Ovary (tissue), 9 donors: ENCODE results near the gene PROSER3. TPM values are rescaled to one million over a fixed set of nuclear protein-coding genes. Genes with fewer than 3 reads are reported as not detected.

Source experiments
- DNase-seq, 5 donors: peaks; one replicate each; pipeline ENCODE4 v3.0.0-alpha.2; 2019 to 2020
- H3K27ac ChIP-seq, 2 donors: fragments of 200-600 bp; one replicate each; pipeline versions ENCODE4 v1.5.1 to v1.8.0; 2019 to 2022
- H3K27me3 ChIP-seq: fragments of 200-600 bp; one replicate; pipeline ENCODE4 v1.8.0; 2022
- H3K36me3 ChIP-seq: fragments of 200-600 bp; sonication (generic); one replicate; pipeline ENCODE4 v1.5.1; 2019
- H3K4me1 ChIP-seq: one replicate; pipeline ENCODE4 v1.8.1; 2013; ENCODE audit warnings: mild to moderate bottlenecking, moderate library complexity; ENCODE audit not compliant: insufficient read depth
- H3K4me3 ChIP-seq: fragments of 200-600 bp; sonication (generic); one replicate; pipeline ENCODE4 v1.5.1; 2017
- H3K9me3 ChIP-seq, 2 donors: fragments of 200-600 bp in 1 of 2; sonication (generic) in 1 of 2; one replicate each; pipeline versions ENCODE4 v1.5.1 to v1.8.1; 2013 to 2019; ENCODE audit warnings: mild to moderate bottlenecking in 1 of 2, moderate library complexity in 1 of 2
- CTCF ChIP-seq, 3 donors: fragments of 450-650 bp in 2 of 3; fragments of 200-600 bp in 1 of 3; IDR thresholded peaks; one replicate each; pipeline versions ENCODE4 v1.5.1 to v1.8.0; 2016 to 2022; ENCODE audit warnings: antibody characterized with exemption in 3 of 3, mild to moderate bottlenecking in 1 of 3
- EP300 ChIP-seq: sonication (generic); formaldehyde crosslinking; IDR thresholded peaks from one replicate; pipeline ENCODE4 v1.6.1; 2017; ENCODE audit warnings: antibody characterized with exemption
- POLR2A ChIP-seq: fragments of 450-650 bp; IDR thresholded peaks from one replicate; pipeline ENCODE4 v1.6.1; 2017; ENCODE audit warnings: antibody characterized with exemption, mild to moderate bottlenecking, moderate library complexity
- WGBS, 3 donors: extraction: QIAGEN DNeasy Blood & Tissue Kit in 1 of 3; methylation state at CpG; one replicate each; pipeline versions ENCODE4 v1.1.5 to v1.1.7; 2013 to 2017; 5-methylcytosine and 5-hydroxymethylcytosine counted together
- intact Hi-C, 4 donors: fragments of 100-400 bp; cut with DNase I; formaldehyde crosslinking; loops; one replicate each; pipeline versions ENCODE4 v1.11.0 to v1.15.1; 2022 to 2023
- polyA plus RNA-seq, 2 donors: library from polyadenylated mRNA; stranded (reverse); fragments of 200-250 nt in 1 of 2; fragments of 350-450 nt in 1 of 2; fragmentation: Illumina TruSeq in 1 of 2; extraction: RNeasy Lipid Tissue Mini Kit (QIAGEN cat#74804) in 1 of 2; gene quantifications; one replicate each; pipeline ENCODE4 v1.2.3, GENCODE V29; 2013 to 2014
- total RNA-seq, 7 donors: library from RNA; depleted of rRNA in 2 of 7; stranded (reverse); fragments of >200 nt in 2 of 7; fragmentation: NEBNext Ultra II Directional in 3 of 7; extraction: Animal tissue kit (Norgen Biotek cat#: 25700) in 3 of 7; gene quantifications; one replicate each; pipeline versions ENCODE4 v1.1.0 to v1.2.4, GENCODE V29; 2016 to 2023
- donor health status: DM: no; HTN: no; CAD: no; lungs with moderate emphysema.
- donor health status: DM: no; HTN: no; CAD: no.
- donor health status: Bipolar disorder and iron deficiency.
- donor health status: DM: yes; HTN: yes; CAD: no.
- donor health status: DM: no; HTN: no; CAD: no.
- donor health status: DM: yes; HTN: yes; CAD: no.

The PROSER3 gene
- total and polyA plus RNA-seq, 9 donors: 3.3 to 59.0 (median 24.4) TPM

- no peak for DNase-seq
- Histone ChIP-seq H3K36me3 (no peaks in the 10 kb centered on the region), H3K27me3 (no peaks in the 10 kb centered on the region), H3K4me1 (no peaks in the 10 kb centered on the region), H3K27ac (no peak overlapping the region), H3K4me3 (no peak overlapping the region), H3K9me3 (no peaks in the 10 kb centered on the region)
- intact Hi-C loops: loop anchor here in 2 of 4 donors (2.0 to 10.0 kb wide), 3 partner anchors 104 to 126 kb away; partner anchors contain the start of gene KMT2B (in 1 of the 2)
- WGBS, 3 donors: 46 to 64% (median 47%) methylated on average over 3 of the region's 3 CpGs
- TF ChIP-seq EP300 (no peak), POLR2A (no peak), CTCF (IDR thresholded peaks at IDR 0.05) (no peak)
Measured at GRCh38 chr19:35818445-35818844, 60.5 kb downstream of the PROSER3 start.

Other genes with a start within 250 kb of the PROSER3 start
- 100 to 1,000 TPM in 3 of 7 donors, 10 to 100 TPM in 4; 82.1 to 177 (median 98.4) TPM for gene DMKN, start 244.5 kb upstream of the PROSER3 start, total RNA-seq
- 10 to 100 TPM; 58.3 to 59.0 TPM for gene DMKN, start 244.5 kb upstream of the PROSER3 start, polyA plus RNA-seq
- gene SBSN, start 229.9 kb upstream of the PROSER3 start, total RNA-seq: not detected
- not detected for gene SBSN, start 229.9 kb upstream of the PROSER3 start, polyA plus RNA-seq
- gene GAPDHS, start 224.7 kb upstream of the PROSER3 start, total RNA-seq: not detected
- not detected for gene GAPDHS, start 224.7 kb upstream of the PROSER3 start, polyA plus RNA-seq
- 10 to 100 TPM; 61.4 to 87.7 (median 66.8) TPM for gene TMEM147, start 212.6 kb upstream of the PROSER3 start, total RNA-seq
- gene TMEM147, start 212.6 kb upstream of the PROSER3 start, polyA plus RNA-seq: 100 to 1,000 TPM in 1 of 2 donors, 10 to 100 TPM in 1; 80.9 to 105 TPM
- gene ATP4A, start 194.5 kb upstream of the PROSER3 start, total RNA-seq: not detected
- gene ATP4A, start 194.5 kb upstream of the PROSER3 start, polyA plus RNA-seq: under 1 TPM in 1 of 2 donors, not detected in 1; 0.02 TPM
- not detected for gene PMIS2, start 172.0 kb upstream of the PROSER3 start, total RNA-seq
- gene PMIS2, start 172.0 kb upstream of the PROSER3 start, polyA plus RNA-seq: not detected
- gene HAUS5, start 145.4 kb upstream of the PROSER3 start, total RNA-seq: 10 to 100 TPM; 10.6 to 24.5 (median 19.5) TPM
- 10 to 100 TPM in 1 of 2 donors, 1 to 10 TPM in 1; 8.8 to 14.8 TPM for gene HAUS5, start 145.4 kb upstream of the PROSER3 start, polyA plus RNA-seq
- gene RBM42, start 129.1 kb upstream of the PROSER3 start, total RNA-seq: 10 to 100 TPM; 43.0 to 90.4 (median 78.1) TPM
- 10 to 100 TPM in 1 of 2 donors, 1 to 10 TPM in 1; 6.1 to 68.0 TPM for gene RBM42, start 129.1 kb upstream of the PROSER3 start, polyA plus RNA-seq
- gene ETV2, start 116.4 kb upstream of the PROSER3 start, total RNA-seq: 1 to 10 TPM in 5 of 7 donors, under 1 TPM in 2; 0.79 to 2.5 (median 1.4) TPM
- gene ETV2, start 116.4 kb upstream of the PROSER3 start, polyA plus RNA-seq: 1 to 10 TPM in 1 of 2 donors, not detected in 1; 1.9 TPM
- gene COX6B1, start 109.9 kb upstream of the PROSER3 start, total RNA-seq: 100 to 1,000 TPM; 181 to 320 (median 243) TPM
- gene COX6B1, start 109.9 kb upstream of the PROSER3 start, polyA plus RNA-seq: 100 to 1,000 TPM; 466 to 601 TPM
- gene UPK1A, start 91.7 kb upstream of the PROSER3 start, total RNA-seq: not detected
- gene UPK1A, start 91.7 kb upstream of the PROSER3 start, polyA plus RNA-seq: under 1 TPM; 0.06 to 0.20 TPM
- gene ZBTB32, start 53.6 kb upstream of the PROSER3 start, total RNA-seq: under 1 TPM in 1 of 7 donors, not detected in 6; 0.41 TPM
- not detected for gene ZBTB32, start 53.6 kb upstream of the PROSER3 start, polyA plus RNA-seq
- gene KMT2B, start 40.2 kb upstream of the PROSER3 start, total RNA-seq: 10 to 100 TPM; 13.0 to 53.7 (median 38.4) TPM
- gene KMT2B, start 40.2 kb upstream of the PROSER3 start, polyA plus RNA-seq: 10 to 100 TPM in 1 of 2 donors, 1 to 10 TPM in 1; 8.8 to 27.2 TPM
- gene IGFLR1, start 15.7 kb upstream of the PROSER3 start, total RNA-seq: 10 to 100 TPM in 3 of 7 donors, 1 to 10 TPM in 4; 3.6 to 12.8 (median 7.6) TPM
- 1 to 10 TPM in 1 of 2 donors, under 1 TPM in 1; 0.93 to 9.0 TPM for gene IGFLR1, start 15.7 kb upstream of the PROSER3 start, polyA plus RNA-seq
- gene U2AF1L4, start 12.8 kb upstream of the PROSER3 start, total RNA-seq: 10 to 100 TPM; 16.7 to 37.5 (median 25.6) TPM
- 10 to 100 TPM; 16.7 to 37.7 TPM for gene U2AF1L4, start 12.8 kb upstream of the PROSER3 start, polyA plus RNA-seq
- gene PSENEN, start 12.5 kb upstream of the PROSER3 start, total RNA-seq: 10 to 100 TPM; 23.4 to 90.4 (median 44.9) TPM
- gene PSENEN, start 12.5 kb upstream of the PROSER3 start, polyA plus RNA-seq: 10 to 100 TPM; 34.0 to 44.6 TPM
- gene LIN37, start 9.6 kb upstream of the PROSER3 start, total RNA-seq: 10 to 100 TPM; 14.5 to 25.6 (median 19.1) TPM
- 10 to 100 TPM in 1 of 2 donors, 1 to 10 TPM in 1; 9.8 to 24.1 TPM for gene LIN37, start 9.6 kb upstream of the PROSER3 start, polyA plus RNA-seq
- gene HSPB6, start 1.1 kb upstream of the PROSER3 start, total RNA-seq: 100 to 1,000 TPM in 6 of 7 donors, 10 to 100 TPM in 1; 44.9 to 276 (median 232) TPM
- gene HSPB6, start 1.1 kb upstream of the PROSER3 start, polyA plus RNA-seq: 100 to 1,000 TPM; 101 to 434 TPM
- 10 to 100 TPM; 14.7 to 52.7 (median 46.1) TPM for gene ARHGAP33, start 17.4 kb downstream of the PROSER3 start, total RNA-seq
- gene ARHGAP33, start 17.4 kb downstream of the PROSER3 start, polyA plus RNA-seq: 10 to 100 TPM in 1 of 2 donors, under 1 TPM in 1; 0.95 to 18.5 TPM
- under 1 TPM in 1 of 7 donors, not detected in 6; 0.41 TPM for gene PRODH2, start 54.7 kb downstream of the PROSER3 start, total RNA-seq
- gene PRODH2, start 54.7 kb downstream of the PROSER3 start, polyA plus RNA-seq: not detected
- gene NPHS1, start 94.3 kb downstream of the PROSER3 start, total RNA-seq: 1 to 10 TPM in 1 of 7 donors, under 1 TPM in 1, not detected in 5; 0.12 to 1.0 TPM
- gene NPHS1, start 94.3 kb downstream of the PROSER3 start, polyA plus RNA-seq: under 1 TPM in 1 of 2 donors, not detected in 1; 0.01 TPM
- gene KIRREL2, start 98.7 kb downstream of the PROSER3 start, total RNA-seq: under 1 TPM in 2 of 7 donors, not detected in 5; 0.12 to 0.15 TPM
- under 1 TPM; 0.02 to 0.05 TPM for gene KIRREL2, start 98.7 kb downstream of the PROSER3 start, polyA plus RNA-seq
- gene APLP1, start 110.4 kb downstream of the PROSER3 start, total RNA-seq: 10 to 100 TPM in 1 of 7 donors, 1 to 10 TPM in 3, under 1 TPM in 3; 0.55 to 10.1 (median 1.5) TPM
- 1 to 10 TPM; 1.6 to 3.0 TPM for gene APLP1, start 110.4 kb downstream of the PROSER3 start, polyA plus RNA-seq
- 10 to 100 TPM; 10.4 to 23.7 (median 14.6) TPM for gene NFKBID, start 142.4 kb downstream of the PROSER3 start, total RNA-seq
- gene NFKBID, start 142.4 kb downstream of the PROSER3 start, polyA plus RNA-seq: 1 to 10 TPM; 4.8 to 5.0 TPM
- 1 to 10 TPM in 6 of 7 donors, under 1 TPM in 1; 0.92 to 6.3 (median 5.5) TPM for gene HCST, start 144.4 kb downstream of the PROSER3 start, total RNA-seq
- gene HCST, start 144.4 kb downstream of the PROSER3 start, polyA plus RNA-seq: 1 to 10 TPM; 8.5 to 9.2 TPM
- 10 to 100 TPM in 6 of 7 donors, 1 to 10 TPM in 1; 9.2 to 41.5 (median 31.4) TPM for gene TYROBP, start 150.1 kb downstream of the PROSER3 start, total RNA-seq
- 100 to 1,000 TPM in 1 of 2 donors, 10 to 100 TPM in 1; 55.1 to 135 TPM for gene TYROBP, start 150.1 kb downstream of the PROSER3 start, polyA plus RNA-seq
- 10 to 100 TPM; 10.6 to 31.2 (median 21.9) TPM for gene LRFN3, start 178.2 kb downstream of the PROSER3 start, total RNA-seq
- 10 to 100 TPM in 1 of 2 donors, 1 to 10 TPM in 1; 6.4 to 13.4 TPM for gene LRFN3, start 178.2 kb downstream of the PROSER3 start, polyA plus RNA-seq
- gene SDHAF1, start 237.0 kb downstream of the PROSER3 start, total RNA-seq: 10 to 100 TPM; 17.0 to 78.6 (median 20.2) TPM
- 10 to 100 TPM; 11.2 to 21.6 TPM for gene SDHAF1, start 237.0 kb downstream of the PROSER3 start, polyA plus RNA-seq